ENCODE measurements around the gene HMG20A. TPM values are rescaled to one million over a fixed set of nuclear protein-coding genes. Genes with fewer than 3 reads are reported as not detected.

Gene HMG20A
- polyA plus RNA-seq, 3 donors, result 11.6 to 26.4 (median 17.7) TPM

GRCh38 chr15:77526595-77527163 lies 106.0 kb downstream of the HMG20A start:
- no peaks in the 10 kb centered on the region for H3K36me3 Mint-ChIP-seq
- Histone ChIP-seq H3K27me3 (ENCODE audit: control insufficient read depth in 2 of 2, insufficient read depth in 2 of 2, low read length in 2 of 2) (peaks cover 0 to 2% of the 10 kb centered on the region in 2 donors), H3K4me3 (replicated peaks in 1 of 3; ENCODE audit: low read depth in 2 of 3, low read length in 3 of 3) (no peak overlapping the region), H3K9me3 (replicated peaks in 1 of 2; ENCODE audit: control insufficient read depth in 1 of 2, insufficient read depth in 1 of 2, low read length in 2 of 2) (no peaks in the 10 kb centered on the region), H2AFZ (ENCODE audit: insufficient read depth, low read depth, low read length, poor library complexity, severe bottlenecking) (no peak overlapping the region), H3K79me2 (ENCODE audit: insufficient read depth, low read length) (no peaks in the 10 kb centered on the region), H3K9ac (ENCODE audit: insufficient read depth, low read length, poor library complexity, severe bottlenecking) (no peak overlapping the region), H3K36me3 (replicated peaks in 1 of 2; ENCODE audit: control insufficient read depth in 1 of 2, insufficient read depth in 2 of 2, low read length in 2 of 2) (no peaks in the 10 kb centered on the region), H3K27ac (ENCODE audit: low read depth in 1 of 2, low read length in 2 of 2) (no peak overlapping the region), H3K4me2 (replicated peaks; ENCODE audit: extremely low read depth, low read length, poor library complexity, severe bottlenecking) (no peak overlapping the region), H4K20me1 (ENCODE audit: insufficient read depth, low read length) (no peaks in the 10 kb centered on the region), H3K4me1 (ENCODE audit: control insufficient read depth in 1 of 2, insufficient read depth in 2 of 2, low read length in 2 of 2) (no peaks in the 10 kb centered on the region)
- no peak overlapping the region for H3K4me3 Mint-ChIP-seq
- no peak for TF ChIP-seq CTCF (IDR thresholded peaks at IDR 0.05)
- WGBS (ENCODE audit: insufficient coverage), result 87% methylated on average over 3 of the region's 14 CpGs
- H3K27me3 Mint-ChIP-seq (ENCODE audit: low read depth in 3 of 3), result peaks cover 8 to 25% (median 18%) of the 10 kb centered on the region in 3 donors
- H3K4me1 Mint-ChIP-seq, result no peaks in the 10 kb centered on the region
- H3K9me3 Mint-ChIP-seq, result peaks cover 0 to 1% (median 0%) of the 10 kb centered on the region in 7 donors
- DNase-seq, result no peak
- intact Hi-C loops (cut with micrococcal nuclease), result no loop called here
- no peak overlapping the region for H3K27ac Mint-ChIP-seq

- Mint-ChIP-seq H3K9me3 (peaks cover 0 to 1% (median 0%) of the 10 kb centered on the region in 7 donors), H3K4me1 (no peaks in the 10 kb centered on the region), H3K36me3 (no peaks in the 10 kb centered on the region), H3K27me3 (ENCODE audit: low read depth in 3 of 3) (peaks cover 8 to 24% (median 13%) of the 10 kb centered on the region in 3 donors), H3K27ac (no peak overlapping the region), H3K4me3 (no peak overlapping the region)
- whole genome bisulfite sequencing (ENCODE audit: insufficient coverage), result 16% methylated on average over 13 of the region's 15 CpGs
- Histone ChIP-seq H3K36me3 (replicated peaks in 1 of 2; ENCODE audit: control insufficient read depth in 1 of 2, insufficient read depth in 2 of 2, low read length in 2 of 2) (no peaks in the 10 kb centered on the region), H3K9me3 (replicated peaks in 1 of 2; ENCODE audit: control insufficient read depth in 1 of 2, insufficient read depth in 1 of 2, low read length in 2 of 2) (no peaks in the 10 kb centered on the region), H3K9ac (ENCODE audit: insufficient read depth, low read length, poor library complexity, severe bottlenecking) (no peak overlapping the region), H3K79me2 (ENCODE audit: insufficient read depth, low read length) (no peaks in the 10 kb centered on the region), H3K4me1 (ENCODE audit: control insufficient read depth in 1 of 2, insufficient read depth in 2 of 2, low read length in 2 of 2) (no peaks in the 10 kb centered on the region), H2AFZ (ENCODE audit: insufficient read depth, low read depth, low read length, poor library complexity, severe bottlenecking) (no peak overlapping the region), H4K20me1 (ENCODE audit: insufficient read depth, low read length) (no peaks in the 10 kb centered on the region), H3K4me2 (replicated peaks; ENCODE audit: extremely low read depth, low read length, poor library complexity, severe bottlenecking) (no peak overlapping the region), H3K4me3 (replicated peaks in 1 of 3; ENCODE audit: low read depth in 2 of 3, low read length in 3 of 3) (no peak overlapping the region), H3K27me3 (ENCODE audit: control insufficient read depth in 2 of 2, insufficient read depth in 2 of 2, low read length in 2 of 2) (peaks cover 0 to 4% of the 10 kb centered on the region in 2 donors), H3K27ac (ENCODE audit: low read depth in 1 of 2, low read length in 2 of 2) (no peak overlapping the region)
- TF ChIP-seq CTCF (IDR thresholded peaks at IDR 0.05), result no peak
- DNase-seq, result no peak
- intact Hi-C loops (cut with micrococcal nuclease), result no loop called here
Measured at GRCh38 chr15:77527164-77527778, 106.6 kb downstream of the HMG20A start.

All from CD14-positive monocyte (primary cell).